NCI-H524 treated with DMSO at 0.1 percent for 48 hours (cell line): ENCODE measurements around the gene SLBP.
A peak's percentile ranks its signal among the peaks of the same experiment; 100 is the strongest.

Source experiments
- DNase-seq: peaks from one replicate; lab custom pipeline; 2025; lab: John Stamatoyannopoulos, UW

SLBP gene

DNA sequence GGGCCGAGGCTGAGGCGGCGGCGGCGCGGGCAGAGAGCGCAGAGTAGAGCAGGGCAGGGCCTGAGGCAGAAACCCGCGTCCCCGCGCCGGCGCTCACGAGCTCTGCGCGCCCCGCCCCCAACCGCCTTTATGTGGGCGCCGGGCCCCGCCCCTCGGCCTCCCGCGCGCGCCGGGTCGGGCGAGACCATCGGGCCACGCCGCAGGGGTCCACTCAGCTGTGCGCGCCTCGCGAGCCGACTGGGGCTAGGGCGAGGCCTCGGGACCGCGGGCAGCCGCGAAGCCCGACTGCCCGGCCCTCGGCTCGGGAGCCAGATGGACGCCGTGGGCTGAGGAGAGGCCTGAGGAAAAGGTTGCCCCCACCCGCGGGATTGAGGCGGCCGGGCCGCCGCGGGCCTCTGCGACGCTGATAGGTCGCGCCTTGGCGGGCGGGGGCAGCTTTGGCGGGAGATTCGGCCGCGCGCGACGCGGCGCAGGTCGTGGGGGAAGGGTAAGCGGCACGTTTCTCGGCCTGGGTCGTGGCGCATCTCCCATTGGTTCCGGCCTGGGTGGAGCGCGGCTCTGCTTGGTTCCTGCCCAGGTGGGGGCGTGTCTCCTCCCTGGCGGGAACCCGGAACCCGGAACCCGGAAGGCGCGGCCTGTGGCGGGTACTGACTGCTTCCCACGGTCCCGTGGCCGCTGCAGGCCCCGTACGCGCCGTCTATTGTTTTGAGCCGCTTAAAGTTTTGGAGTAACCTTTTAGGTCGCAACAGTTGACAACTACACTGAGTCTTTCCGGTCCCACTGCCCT, at the start of gene SLBP:
Gene SLBP, minus strand, starts transcription at position 104 of the 787 bp plus-strand sequence. CDS start 131 bp downstream, outside the sequence.
- DNase-seq: peak; percentile 56

GRCh38 chr4:1761130-1761689, 49.1 kb upstream of the SLBP start:
- no peak for DNase-seq

- no peak for DNase-seq
These were observed 48.5 kb upstream of the SLBP start for GRCh38 chr4:1760521-1761071.

DNA sequence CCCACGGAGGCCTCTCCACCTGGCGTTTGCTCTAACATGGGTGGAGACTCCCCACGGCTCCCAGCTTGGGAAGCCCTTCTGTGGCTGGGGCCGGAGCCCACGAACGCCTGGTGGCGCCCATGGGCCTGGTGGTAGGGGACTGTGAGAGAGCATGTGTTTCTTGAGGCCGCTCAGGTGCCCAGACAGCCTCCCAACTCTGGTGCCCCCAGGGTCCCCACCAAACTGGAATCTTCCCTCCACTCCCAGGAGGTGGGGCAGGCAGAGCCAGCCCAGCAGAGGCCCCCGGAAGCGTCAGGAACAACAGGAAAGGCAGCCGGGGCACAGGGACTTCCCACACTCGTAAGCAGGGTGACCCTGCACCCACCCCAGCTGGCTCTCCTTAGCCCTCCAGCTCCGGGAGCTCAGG, 47.7 kb upstream of the SLBP start:
- no peak for DNase-seq

DNA sequence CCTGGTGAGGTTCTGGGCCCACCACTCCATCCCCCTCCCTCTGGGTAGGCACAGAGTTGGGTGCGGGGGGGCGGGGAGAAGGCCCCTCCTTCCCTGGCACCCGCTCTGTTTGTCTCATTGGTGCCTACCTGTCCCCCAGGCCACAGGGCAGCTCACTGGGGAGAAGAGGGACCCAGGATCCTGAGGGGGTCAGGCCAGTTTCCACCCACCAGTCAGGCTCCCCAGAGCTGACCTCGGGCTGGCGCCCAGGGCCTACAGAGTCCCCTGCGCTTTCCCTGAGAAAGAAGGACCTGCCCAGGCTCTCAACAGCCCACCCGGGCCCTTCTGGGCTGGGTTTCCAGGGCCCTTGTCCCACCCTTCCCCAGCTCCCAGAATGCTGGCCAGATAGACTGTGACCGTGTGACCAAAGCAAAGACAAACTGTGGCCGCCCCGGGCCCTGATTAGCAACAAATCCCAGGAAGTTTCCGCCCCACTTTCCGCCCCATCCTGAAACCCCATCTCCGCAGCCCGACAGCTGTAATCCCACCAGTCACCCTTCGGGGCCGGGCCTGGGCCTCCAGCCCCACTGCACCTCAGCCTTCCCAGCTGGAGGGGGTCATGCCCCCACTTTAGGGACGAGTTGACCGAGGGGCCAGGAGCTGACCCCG, 47.2 kb upstream of the SLBP start:
- no peak for DNase-seq

DNA sequence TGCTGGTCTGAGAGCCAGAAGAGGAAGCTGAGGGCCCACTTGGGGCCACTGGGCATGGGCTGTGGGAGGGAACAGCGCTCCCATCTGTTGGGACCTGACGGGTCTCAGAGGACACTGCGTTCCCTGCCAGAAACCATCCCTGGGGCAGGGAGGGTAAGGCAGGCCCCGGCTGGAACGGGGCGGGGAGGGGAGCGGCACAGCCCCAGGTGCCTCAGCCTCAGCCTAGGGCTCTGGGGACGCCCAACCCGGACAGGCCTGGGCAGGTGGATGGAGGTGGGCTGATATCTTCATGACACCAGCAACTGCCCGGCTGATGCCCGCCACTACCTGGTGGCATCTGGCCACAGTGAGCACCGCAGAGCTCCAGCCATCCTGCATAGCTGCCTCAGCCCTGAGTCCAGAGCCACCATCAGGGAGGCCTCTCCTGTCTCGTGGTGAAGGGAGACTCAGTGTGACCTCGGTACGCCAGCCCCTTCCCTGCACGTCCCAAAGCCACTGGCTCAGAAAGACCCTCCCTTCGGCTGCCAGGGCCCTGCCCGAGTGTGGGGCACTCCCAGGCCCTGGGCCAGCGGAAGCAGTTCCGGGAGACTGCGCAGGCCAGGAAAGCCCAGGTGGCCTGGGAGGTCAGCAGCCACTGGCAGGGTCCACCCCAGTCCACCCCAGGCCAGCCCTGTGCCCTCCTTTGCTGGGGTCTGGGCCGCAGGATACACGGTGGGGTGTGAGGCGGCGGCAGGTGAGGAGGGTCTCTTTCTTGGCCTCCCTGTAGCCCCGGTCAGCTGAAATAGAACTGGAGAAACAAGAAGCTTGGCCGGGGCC, 46.4 kb upstream of the SLBP start:
- no peak for DNase-seq

GRCh38 chr4:1757836-1758235, 45.7 kb upstream of the SLBP start:
- no peak for DNase-seq

DNA sequence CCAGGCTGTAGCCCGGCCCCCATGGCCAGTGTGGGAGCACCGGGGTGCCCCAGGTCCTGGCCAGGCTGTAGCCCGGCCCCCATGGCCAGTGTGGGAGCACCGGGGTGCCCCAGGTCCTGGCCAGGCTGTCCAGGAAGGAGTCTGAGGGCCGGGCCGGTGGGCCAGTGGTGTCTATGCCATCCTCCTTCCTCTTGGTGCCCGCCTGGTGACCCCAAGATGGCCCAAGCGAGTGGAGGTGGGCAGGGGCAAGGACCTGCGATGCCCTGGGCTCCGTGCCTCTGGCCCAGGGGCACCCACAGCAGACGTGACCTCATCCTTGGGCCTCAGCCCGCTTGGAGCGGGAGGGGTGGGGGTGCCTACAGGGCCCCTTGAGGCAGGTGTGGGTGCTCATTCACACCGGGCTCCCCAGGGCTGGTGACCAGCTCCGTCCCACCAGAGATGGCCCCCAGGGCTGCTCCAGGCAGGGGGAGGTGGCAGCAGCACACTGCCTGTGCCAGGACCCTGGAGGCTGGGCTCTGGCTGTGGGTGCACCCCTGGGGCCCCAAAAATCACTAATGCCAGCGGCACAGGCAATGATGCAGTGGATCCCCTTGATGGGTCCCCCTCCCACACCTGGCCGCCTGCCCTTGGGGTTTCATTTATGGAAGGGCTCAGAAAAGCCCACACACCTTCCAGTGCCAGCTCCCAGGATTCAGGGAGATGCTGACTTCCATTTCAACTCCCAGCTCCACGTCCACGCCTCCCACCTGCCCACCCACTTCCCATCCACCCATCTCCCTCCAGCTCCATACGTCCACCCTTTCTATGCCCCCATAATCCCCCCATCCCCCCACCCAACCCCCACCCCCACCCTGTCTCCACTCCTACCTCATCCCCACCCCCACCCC, 45.0 kb upstream of the SLBP start:
- no peak for DNase-seq

- no peak for DNase-seq
These were observed 44.0 kb upstream of the SLBP start for GRCh38 chr4:1756079-1756478.

- no peak for DNase-seq
These were observed 43.2 kb upstream of the SLBP start for GRCh38 chr4:1755297-1755696.

DNA sequence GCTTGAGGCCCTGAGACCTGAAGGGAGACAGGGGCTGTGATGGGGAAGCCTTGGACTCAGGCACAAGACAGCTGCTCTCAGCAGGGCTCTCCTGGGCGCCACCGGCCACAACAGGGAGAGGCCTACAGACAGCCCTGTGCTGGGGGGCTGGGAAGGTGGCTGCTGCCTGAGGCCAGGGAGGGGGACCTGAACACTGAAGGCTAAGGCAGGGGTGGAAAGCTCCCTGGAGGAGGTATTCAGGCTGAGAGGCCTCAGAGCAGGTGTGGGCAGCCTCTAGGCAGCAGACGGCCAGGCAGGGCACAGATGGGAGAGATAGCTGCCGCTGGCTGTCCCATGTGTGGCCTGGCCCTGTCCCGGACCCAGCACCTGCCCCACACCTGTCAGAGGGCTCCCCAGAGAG, 42.2 kb upstream of the SLBP start:
- no peak for DNase-seq

DNA sequence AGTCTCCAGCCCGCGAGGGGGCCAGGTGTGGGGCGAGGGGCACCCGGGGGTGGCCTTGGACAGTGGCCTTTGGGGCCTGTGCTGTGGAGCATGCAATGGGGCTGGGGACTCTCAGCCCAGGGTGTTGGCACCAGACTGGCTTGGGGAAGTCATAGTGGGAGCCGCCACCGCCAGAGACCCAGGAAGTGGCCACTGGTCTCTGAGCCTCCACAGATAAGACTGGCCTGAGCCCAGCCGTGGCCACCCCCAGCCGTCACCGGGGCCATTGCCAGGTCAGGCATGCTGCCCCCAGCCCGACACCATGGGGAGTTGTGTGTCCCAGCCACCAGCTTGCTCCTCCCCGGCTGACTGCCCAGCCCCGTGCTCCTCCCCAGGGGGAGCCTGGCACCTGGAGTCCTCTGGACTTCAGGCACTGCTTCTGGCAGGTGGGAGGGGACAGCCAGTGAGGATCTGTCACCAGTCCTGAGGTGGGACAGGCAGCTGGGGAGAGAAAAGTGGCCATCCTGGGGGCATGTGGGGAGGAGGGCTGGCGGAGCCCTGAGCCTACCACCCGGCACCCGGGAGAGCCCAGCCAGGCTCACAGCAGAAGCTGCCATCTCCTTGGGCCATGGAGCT, 41.7 kb upstream of the SLBP start:
- no peak for DNase-seq

- DNase-seq: no peak
These were observed 41.2 kb upstream of the SLBP start for GRCh38 chr4:1753294-1753696.

DNA sequence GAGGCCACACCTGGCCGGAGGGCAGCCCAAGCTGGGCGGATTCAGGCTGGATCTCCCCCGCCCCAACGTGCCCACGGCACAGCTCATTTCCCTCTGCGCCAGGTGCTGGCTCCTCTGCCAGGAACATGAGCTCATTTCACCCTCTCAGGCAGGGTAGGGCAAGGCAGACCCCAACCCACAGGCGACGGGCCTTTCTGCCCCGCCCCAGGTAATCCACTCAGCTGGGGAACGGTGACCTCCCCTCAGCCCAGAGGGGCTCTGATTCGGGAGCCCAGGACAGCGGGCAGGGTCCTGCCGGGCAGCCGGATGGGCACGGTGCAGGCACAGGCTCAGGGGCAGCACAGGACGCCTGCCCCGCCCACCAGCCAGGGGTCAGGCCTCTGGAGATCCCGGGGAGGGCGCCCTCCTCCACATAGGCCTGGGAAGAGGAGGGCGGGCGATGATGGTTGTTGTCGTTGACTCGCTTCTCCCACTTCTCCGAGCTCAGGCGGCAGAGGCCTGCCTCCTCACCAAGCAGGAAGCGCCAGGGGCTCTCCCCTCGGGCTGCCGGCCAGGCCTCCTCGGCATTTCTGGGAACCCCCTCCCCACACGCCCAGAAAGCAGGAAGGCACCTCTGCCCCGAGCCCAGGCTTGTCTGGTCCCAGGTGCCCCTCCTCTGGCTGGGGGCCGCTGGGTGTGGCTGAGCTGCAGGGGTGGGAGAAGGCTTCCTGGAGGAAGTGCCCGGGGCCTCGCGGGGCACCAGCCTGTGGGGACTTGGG, 40.3 kb upstream of the SLBP start:
- no peak for DNase-seq

DNA sequence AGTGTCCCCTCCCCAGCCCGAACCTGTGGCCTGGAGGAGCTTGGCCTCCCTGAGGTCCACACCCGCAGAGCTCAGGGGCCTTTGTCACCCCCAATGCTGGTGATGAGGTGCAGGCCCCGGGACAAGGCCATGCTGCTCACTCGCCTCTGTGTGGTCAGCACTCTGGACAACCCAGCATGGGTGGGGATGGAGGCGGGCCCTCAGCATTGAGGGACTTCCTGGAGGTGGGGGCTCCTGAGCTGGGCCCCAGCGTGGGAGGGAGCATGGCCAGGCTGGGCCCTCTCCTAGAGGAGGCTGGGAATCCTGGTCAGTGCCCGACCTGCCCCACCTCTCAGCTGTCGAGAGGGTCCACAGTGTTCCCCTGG, 39.8 kb upstream of the SLBP start:
- DNase-seq: no peak

DNA sequence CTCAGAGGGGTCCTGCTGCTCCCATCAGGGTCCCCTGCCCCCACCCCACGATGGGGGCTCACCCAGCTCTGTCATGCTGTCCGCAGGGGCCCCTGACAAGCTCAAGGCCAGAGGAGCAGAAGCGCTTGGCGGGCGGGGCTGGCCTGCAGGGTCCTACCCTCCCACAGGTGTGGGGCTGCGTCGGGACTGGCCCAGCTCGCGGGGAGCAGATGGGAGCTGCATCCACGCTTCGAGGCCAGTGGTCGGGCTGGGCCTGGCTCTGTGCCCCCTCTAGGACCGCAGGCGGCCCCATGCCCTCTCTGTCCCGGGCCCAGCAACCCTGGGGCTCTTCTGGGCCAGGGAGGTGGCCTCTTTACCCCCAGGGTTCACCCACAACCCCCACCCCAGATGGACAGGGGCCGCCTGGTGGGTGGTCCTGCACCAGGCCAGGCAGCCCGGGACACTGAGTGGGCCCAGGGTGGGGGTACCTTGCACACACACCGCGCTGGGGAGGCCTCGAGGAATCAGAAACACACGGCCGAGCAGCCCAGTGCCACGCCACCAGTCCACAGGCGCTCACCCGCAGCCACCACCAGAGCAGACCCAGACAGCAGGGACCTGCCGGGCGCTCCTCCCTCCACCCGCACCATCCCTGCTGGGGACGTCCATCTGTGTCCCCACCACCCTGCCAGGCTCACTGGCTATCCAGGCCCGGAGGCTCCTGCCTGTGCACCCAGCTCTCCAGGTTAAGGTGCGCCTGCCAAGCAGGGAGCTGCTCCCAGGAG, 39.2 kb upstream of the SLBP start:
- no peak for DNase-seq

GRCh38 chr4:1750381-1751154, 38.4 kb upstream of the SLBP start:
- no peak for DNase-seq

- no peak for DNase-seq
These were observed 37.7 kb upstream of the SLBP start for GRCh38 chr4:1749826-1750225.

- DNase-seq: no peak
These were observed 37.3 kb upstream of the SLBP start for GRCh38 chr4:1749370-1749769.
